DOHH2 (cell line): ENCODE data around the gene SH3PXD2A.

ENCODE experiments used
- CTCF ChIP-seq: fragments of 200-600 bp; sonication (generic); IDR thresholded peaks from one replicate; pipeline ENCODE4 v1.5.1; 2014; ENCODE audit warnings: antibody characterized with exemption, mild to moderate bottlenecking, low read depth, low read length; ENCODE audit not compliant: poor library complexity, severe bottlenecking
- EZH2phosphoT487 ChIP-seq: fragments of 200-600 bp; sonication (generic); IDR thresholded peaks from 2 replicates; pipeline ENCODE4 v1.6.1; 2017; ENCODE audit warnings: borderline replicate concordance, mild to moderate bottlenecking, antibody characterized with exemption, low read length, moderate library complexity, mixed read lengths

DNA sequence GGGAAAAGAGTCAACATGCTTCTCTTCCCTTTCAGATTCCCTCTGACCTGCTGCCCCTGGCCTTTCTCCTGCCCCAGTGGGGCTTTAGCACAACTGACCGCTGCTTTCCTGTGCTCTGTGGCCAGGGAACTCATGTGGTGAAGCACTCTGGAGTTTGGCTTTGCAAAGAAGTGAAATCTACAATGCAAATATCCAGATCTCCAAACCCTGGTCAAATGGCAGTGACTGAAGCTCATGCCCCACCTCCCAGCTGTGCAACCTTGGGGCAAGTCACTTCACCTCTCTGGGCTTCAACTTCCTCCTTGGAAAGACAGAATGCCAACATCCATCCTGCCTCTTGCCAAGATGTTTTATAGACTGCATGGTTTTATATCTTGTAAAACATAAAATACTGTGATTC lies 204.0 kb downstream of the SH3PXD2A start:
- TF ChIP-seq CTCF (no peak), EZH2phosphoT487 (no peak)
